COLO829 (cell line): Measurements from ENCODE around the gene COL28A1.
"Not testable (repeated sequence)": the region's sequence is repeated elsewhere in the genome, so short reads cannot be mapped to it uniquely, and the experiment has no call there.

Source experiments
- DNase-seq: peaks from one replicate; pipeline ENCODE4 v3.0.0; 2012; ENCODE audit warnings: low spot score

Gene COL28A1

DNA sequence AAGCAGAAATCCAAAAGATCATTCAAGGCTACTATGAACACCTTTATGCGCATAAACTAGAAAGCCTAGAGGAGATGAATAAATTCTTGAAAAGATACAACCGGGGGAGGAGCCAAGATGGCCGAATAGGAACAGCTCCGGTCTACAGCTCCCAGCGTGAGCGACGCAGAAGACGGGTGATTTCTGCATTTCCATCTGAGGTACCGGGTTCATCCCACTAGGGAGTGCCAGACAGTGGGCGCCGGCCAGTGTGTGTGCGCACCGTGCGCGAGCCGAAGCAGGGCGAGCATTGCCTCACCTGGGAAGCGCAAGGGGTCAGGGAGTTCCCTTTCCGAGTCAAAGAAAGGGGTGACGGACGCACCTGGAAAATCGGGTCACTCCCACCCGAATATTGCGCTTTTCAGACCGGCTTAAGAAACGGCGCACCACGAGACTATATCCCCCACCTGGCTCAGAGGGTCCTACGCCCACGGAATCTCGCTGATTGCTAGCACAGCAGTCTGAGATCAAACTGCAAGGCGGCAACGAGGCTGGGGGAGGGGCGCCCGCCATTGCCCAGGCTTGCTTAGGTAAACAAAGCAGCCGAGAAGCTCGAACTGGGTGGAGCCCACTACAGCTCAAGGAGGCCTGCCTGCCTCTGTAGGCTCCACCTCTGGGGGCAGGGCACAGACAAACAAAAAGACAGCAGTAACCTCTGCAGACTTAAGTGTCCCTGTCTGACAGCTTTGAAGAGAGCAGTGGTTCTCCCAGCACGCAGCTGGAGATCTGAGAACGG is 70.5 kb downstream of the COL28A1 start:
- DNase-seq: not testable (repeated sequence)

- DNase-seq: no peak
These were observed 81.7 kb downstream of the COL28A1 start for GRCh38 chr7:7454000-7454399.

DNA sequence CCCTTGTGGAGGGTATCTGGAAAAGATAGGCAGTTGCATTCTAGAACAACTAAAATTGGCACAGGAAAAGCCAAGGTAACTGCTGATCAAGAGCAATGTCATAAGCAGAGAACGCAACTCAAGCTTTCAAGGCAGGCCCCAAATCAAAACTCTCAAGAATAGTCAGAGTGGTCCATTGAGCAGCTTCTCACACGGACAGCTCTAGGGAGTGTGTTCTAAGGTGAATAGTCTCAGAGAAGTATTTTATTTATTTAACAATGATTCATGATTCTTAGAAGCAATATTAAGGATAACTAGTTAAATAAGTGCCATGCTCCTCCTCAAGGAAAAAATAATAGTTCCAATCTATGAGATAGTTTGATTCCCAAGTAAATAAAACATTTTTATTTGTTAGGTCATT is 83.0 kb downstream of the COL28A1 start:
- no peak for DNase-seq

DNA sequence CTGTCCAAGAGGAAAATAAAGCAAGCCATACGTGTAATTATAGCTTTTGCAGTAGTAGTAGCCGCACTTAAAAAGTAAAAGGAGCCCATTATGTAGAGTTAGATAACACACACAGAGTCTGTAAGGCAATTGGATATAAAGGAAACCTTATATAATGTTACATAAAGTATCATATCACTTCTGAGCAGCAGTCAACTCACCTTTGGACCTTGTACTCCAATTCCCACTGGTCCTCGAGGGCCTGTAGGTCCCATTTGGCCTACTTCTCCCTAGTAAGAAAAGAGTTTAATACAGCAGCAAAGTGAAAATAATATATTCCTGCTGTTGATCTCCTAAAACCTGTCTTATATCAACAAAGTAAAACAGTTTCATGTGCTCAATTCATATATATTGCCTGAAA is 83.6 kb downstream of the COL28A1 start:
- DNase-seq: no peak

GRCh38 chr7:7449055-7449454 is 86.6 kb downstream of the COL28A1 start:
- no peak for DNase-seq

GRCh38 chr7:7446616-7447015 is 89.1 kb downstream of the COL28A1 start:
- DNase-seq: no peak

DNA sequence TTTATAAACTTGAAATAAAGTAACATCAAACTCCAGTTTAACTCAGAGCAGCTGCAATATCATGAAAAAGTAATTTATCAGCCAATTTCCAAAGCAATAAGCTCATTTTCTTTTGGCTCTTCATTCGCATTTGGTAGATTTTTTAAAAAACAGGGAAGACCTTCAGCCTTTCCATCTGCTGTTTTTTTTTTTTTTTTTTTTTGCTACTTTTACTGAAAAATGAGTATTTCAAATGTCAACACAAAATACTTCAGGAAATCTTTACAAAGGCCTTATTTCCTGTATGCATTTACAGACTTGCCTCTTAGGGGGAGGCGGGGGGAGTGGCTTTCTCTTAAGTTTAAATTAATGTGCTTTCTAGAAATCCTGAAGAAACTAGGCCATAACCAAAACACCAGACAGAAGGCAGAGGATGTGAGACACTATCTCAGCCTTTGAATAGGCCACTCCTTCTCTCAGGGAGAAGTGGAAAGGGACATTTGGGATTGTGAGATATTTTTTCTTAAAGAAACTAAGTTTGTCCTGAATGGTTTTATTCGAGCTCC is 91.8 kb downstream of the COL28A1 start:
- no peak for DNase-seq

DNA sequence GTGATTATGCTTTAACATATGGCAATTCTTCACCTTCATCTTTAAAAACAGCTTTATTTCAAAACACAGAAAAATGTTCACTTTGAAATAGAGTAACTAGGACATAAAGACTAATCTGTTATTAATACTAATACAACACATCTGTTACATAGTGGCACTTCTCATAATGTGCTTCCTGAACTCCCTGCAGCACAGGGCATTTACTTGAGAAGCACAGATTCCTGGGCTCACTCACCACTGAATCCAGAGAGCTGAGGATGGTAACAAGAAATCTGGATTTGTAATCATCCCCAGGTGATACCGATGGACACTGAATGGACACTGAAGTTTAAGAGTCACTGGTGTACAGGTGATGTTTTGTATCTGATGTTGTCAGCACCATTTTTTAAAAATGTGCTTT is 96.1 kb downstream of the COL28A1 start:
- no peak for DNase-seq

GRCh38 chr7:7438851-7439250 is 96.8 kb downstream of the COL28A1 start:
- peak; percentile 53 for DNase-seq

- no peak for DNase-seq
These were observed 99.7 kb downstream of the COL28A1 start for GRCh38 chr7:7435978-7436377.

DNA sequence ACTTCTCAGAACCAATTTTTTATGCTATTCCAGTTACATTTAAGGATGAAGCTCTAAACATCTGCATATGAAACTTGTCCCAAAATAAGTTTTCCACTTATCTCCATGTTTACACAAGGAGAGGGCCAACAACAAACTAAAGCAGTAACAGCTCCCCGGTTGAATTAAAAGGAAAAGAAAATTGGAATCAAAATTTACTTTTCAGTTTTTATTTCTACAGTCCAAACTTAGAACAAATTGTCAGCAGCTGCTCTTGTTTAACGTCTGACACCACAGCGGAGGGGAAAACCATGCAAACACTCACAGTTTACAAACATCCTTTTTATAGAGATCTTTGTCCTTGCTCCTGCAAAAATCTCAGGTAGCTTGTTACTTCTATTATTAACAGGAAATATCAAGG is 101.3 kb downstream of the COL28A1 start:
- no peak for DNase-seq

DNA sequence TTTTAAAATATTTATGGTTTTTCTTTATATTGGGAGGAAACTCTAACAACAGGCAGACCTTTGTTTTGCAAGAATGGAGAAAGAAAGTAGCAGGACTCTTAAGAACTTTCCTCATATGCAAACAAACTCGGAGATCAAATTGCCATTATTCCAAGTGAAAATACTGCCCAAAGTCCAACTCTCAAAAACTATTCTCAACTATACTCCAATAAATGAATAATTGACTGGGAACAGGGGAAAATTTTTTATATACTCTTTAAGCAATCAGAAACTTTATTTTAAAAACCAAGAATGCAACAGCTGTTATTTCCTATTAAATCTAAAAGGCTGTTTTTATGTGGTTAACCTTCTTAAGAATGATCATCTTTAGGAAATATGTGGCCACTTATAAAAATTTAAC is 101.9 kb downstream of the COL28A1 start:
- DNase-seq: peak; percentile 30

DNA sequence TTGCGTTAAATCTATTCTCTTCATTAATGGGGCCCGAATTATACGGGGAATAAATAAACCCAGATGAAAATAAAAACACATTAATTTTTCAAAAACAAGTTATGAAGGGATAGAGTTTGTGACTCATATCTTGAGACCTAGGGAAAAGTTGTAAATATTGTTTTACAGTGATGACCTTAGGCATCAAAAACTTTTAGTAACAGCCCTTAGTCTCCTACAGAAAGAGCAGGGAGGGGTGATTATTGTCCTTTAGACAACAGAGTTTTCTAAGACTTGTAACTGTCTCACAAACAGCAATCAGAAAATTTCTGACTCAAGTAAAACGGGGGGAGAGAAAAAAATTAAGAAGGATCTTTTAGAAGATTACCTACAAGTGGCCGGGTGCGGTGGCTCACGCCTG is 102.7 kb downstream of the COL28A1 start:
- DNase-seq: no peak

DNA sequence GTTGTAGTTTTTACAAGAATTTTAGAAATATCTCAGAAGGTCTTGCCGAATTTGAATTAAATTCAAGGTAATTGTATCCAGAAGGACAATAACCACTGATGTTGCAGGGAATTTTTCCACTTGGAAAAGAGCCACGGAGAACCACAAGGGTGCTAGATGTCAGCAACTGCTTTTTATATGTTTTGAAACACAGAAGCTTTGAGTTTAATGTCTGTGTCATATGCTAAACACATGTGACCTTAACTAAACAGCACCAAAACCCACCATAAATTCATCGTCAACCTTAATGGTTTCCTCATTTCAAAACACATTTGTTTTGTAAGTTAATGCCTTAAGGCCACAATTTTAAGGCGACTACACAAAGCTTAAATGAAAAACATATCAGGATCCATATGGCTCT is 106.9 kb downstream of the COL28A1 start:
- no peak for DNase-seq

GRCh38 chr7:7427363-7427762 is 108.3 kb downstream of the COL28A1 start:
- peak; percentile 98 for DNase-seq

- DNase-seq: no peak
These were observed 109.0 kb downstream of the COL28A1 start for GRCh38 chr7:7426676-7427075.

- no peak for DNase-seq
These were observed 110.4 kb downstream of the COL28A1 start for GRCh38 chr7:7425321-7425720.

- DNase-seq: peak; percentile 86
These were observed 111.4 kb downstream of the COL28A1 start for GRCh38 chr7:7424151-7424873.

DNA sequence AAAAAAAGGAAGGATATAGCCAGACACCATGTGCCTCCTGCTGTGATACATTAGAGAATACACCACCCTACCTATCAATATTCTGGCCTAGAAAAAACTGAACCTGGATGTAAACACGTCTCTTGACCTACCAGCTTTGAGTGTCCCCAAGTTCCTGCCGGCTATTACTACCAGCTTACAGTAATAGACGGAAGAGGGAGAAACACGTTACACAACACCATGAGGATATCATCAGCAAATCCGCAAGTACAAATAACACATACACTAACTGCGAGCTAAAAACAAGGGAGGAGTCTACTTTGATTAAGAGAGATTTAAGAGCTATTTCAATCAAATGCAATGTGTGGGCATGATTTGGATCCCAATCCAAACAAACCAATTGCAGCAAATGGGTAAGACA is 113.0 kb downstream of the COL28A1 start:
- DNase-seq: no peak

- no peak for DNase-seq
These were observed 113.8 kb downstream of the COL28A1 start for GRCh38 chr7:7421826-7422225.

DNA sequence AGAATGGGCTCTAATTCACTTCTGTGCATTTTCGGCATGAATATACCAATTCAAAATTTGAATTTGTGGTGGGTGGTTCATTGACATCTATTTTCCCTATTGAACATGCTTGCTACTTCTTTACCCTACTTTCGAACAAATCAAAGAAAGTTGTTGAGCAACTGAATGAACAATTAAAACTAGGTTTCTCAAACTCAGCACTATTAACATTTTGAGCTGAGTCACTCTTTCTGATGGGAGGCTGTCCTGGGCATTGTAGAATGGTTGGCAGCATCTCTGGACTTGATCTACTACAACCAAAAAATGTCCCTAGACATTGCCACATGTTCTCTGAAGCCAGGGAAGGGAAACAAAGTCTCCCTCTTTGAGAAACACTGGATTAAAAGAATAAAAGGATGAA is 116.7 kb downstream of the COL28A1 start:
- DNase-seq: no peak

DNA sequence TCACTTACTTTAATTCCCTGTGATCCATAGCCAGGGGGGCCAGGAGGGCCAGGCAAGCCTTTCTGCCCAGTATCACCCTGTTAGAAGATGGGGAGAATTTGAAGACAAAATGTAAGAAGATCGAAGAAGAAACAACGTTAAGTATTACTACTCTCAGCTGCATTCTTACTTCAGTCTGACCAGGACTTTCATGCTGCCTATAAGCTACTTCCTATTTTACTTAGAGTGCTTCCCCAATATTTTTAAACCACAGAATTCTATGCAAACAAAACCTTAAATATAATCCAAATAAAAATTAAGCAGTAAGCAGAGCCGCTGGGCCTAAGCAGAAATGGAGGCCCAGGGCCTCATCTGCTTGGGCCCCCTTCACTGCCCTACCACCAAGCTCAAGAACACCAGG is 117.8 kb downstream of the COL28A1 start:
- no peak for DNase-seq

DNA sequence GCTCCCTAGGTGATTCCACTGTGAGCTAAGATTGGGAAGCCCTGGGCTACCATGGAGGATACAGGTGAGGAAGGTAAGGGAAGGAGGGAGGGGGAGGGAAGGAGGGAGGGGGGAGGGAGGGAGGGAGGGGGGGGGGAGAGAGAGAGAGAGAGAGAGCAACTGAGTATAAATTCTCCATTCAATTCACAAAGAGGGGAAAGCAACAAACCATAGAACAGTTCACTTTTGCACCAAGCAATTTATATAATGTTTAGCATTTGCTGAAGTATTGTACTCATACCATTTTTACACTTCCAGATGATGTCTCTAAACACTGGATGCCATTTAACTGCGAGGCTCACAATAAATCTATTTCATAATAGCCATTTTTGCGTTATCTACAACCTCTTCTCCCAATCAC is 118.3 kb downstream of the COL28A1 start:
- DNase-seq: no peak
